NCI-H69 (cell line): ENCODE results near the gene NPW.

Experiments
- DNase-seq: peaks from one replicate; lab custom pipeline; 2025; lab: John Stamatoyannopoulos, UW

The NPW gene

DNA sequence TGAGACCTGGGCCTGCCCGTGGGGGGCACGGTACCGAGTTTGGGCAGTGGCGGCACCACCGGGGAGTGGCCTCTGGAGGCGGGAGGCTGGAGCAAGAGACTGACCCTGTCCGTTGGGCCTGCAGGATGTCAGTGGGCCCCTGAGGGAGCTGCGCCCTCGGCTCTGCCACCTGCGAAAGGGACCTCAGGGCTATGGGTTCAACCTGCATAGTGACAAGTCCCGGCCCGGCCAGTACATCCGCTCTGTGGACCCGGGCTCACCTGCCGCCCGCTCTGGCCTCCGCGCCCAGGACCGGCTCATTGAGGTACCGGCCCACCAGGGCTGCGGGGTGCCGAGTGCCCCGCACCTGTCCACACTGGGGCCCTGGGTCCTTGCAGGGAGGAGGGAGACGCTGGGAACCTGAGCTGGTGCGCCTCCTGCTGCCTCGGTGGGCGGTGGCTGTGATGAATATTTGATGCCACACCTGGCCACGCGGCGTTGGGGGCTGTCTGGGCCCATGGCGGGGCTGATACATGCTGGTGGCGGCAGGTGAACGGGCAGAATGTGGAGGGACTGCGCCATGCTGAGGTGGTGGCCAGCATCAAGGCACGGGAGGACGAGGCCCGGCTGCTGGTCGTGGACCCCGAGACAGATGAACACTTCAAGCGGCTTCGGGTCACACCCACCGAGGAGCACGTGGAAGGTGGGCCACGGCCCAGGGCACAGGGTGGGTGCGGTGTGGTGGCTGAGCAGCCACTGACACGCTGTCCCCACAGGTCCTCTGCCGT, 16.8 kb downstream of the NPW start:
- DNase-seq, result no peak

DNA sequence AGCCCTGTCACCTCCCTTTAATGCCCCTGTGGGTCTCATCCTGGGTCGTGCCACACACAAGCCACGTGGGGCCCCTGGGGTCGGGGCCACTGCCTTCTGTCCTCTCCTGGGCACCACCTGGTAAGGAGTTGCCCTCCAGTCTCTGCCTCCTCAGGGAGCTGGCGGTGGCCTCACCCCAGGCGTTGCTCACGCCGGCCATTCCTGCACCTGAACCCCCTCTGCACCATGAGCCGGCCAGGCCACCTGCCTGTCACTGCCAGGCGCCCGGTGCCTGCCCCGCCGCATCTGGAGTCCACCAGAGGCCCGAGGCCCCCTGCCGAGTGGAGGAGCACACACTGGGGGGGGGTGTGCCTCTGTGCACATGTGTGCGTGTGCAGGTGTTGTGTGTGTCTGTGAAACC, 17.5 kb downstream of the NPW start:
- DNase-seq, result no peak

DNA sequence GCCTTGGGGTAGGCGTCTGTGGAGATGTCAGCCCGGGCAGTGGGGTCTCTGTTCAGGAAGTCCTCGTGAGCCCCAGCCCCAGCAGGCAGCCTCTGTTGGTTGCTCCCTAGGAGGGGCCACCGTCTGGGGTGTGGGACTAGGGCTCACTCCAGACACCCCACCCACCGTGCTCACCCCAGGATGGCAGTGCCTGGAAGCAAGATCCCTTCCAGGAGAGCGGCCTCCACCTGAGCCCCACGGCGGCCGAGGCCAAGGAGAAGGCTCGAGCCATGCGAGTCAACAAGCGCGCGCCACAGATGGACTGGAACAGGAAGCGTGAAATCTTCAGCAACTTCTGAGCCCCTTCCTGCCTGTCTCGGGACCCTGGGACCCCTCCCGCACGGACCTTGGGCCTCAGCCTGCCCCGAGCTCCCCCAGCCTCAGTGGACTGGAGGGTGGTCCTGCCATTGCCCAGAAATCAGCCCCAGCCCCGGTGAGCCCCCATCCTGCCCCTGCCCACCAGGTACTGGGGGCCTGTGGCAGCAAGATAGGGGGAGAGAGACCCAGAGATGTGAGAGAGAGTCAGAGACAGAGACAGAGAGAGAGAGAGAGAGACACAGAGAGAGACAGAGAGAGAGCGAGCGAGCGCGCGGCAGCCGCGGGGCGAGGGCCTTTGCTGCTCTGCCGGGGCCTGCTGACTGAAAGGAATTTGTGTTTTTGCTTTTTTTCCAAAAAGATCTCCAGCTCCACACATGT, 18.2 kb downstream of the NPW start:
- no peak for DNase-seq

DNA sequence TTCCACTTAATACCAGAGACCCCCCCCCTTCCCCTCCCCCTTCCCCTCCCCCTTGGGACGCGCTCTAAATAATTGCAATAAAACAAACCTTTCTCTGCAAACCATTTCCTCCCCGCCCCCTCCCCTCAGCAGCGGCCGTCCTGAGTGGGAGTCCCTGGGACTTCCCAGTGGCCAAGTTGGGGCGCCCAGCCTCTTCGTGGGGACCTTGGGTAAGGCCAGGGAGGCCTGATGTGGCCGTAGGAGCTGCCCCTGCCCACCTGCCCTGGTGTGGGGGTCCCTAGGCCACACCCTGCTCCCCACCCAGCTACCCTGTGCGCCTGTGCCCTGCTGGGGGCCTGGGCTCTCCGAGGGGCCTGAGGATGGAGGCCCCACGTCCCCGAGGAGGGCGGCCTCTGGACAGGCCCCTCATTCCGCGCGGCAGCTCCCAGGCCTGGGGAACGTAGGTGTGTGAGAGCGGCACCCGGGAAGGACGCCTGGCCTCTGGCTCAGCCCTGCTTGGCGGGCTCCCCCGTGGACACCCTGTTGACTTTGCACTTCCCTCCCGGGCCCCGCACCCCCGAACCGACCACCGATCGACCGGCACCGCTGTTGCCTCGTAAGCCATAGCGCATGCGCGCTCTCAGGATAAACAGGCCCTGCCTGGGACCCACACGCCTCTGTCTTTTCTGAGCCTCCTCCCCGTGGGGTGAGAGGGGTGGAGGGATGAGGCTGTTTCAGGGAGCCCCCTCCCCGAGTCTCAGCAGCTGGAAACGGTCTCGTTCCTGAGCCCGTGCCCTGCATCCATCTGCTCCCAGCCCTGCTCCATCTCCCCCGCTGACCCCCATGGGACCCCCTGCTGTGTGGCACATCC, 19.0 kb downstream of the NPW start:
- no peak for DNase-seq

DNA sequence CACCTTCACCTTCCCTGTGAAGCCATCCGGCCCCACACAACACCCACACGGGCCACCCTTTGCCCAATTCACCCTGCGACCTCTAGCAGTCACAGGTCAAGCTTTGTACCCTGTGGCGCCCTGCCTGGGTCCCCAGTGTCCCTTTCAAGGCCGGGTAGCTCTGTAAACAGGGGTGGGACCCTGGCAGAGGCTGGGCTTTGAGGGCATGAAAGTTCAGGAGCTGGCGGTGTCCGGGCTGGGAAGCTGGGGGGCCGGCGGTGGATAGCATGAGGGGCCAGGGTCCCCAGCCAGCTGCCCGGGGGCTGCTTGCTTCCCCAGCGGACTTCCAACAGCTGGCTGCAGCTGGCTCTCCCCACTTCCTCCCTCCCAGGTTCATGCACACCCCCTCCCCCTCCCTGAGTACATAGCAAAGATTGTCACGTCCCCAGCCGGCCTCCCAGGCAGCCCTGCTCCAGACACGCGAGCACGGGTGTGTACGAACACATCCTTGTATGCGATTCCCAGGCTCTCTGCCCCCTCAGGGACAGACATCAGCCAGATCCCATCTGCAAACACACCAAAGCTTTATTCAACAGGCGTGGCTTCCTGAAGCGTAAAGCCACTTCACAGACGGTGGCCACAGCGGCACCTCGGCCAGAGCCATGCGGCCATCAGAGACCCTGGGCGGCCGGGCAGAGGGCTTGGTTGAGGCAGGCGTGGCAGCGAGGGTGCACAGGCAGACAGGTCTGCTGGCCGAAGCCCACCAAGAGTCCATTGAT, 19.9 kb downstream of the NPW start:
- peak; percentile 47 for DNase-seq

DNA sequence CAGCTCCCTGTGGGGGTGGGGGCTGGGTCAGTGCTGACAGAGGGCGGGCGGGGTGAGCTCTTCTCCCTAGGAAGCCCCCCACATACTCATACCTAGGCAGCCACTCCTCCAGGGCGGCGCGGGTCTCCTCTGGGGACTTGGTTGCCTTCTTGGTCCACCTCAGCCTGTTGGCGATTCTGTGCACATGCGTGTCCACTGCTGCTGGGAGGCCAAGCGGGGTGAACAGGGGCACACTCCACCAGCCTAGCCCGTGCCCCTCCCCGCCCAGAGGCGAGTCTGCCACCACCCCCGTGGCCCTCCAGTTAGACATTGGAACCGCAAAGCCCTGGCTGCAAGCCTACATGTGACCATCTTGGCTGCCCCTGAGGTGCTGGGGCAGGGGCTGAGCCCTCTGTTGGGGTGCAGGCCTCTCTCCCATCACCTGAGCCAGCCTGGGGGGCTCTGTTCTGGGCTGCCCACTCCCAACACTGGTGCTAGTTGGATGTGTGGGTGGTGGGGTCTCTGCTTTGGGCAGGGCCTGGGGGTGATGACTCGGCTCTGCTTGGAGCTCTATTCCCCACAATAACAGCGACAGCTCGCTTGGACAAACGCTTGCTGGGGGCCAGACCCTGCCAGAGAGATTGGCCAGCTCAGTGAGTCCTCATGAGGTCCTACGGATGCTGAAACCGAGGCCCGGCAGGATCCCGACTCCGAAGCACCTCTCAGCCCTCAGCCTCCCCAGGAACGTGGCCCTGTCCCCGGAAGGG, 20.6 kb downstream of the NPW start:
- DNase-seq, result no peak

DNA sequence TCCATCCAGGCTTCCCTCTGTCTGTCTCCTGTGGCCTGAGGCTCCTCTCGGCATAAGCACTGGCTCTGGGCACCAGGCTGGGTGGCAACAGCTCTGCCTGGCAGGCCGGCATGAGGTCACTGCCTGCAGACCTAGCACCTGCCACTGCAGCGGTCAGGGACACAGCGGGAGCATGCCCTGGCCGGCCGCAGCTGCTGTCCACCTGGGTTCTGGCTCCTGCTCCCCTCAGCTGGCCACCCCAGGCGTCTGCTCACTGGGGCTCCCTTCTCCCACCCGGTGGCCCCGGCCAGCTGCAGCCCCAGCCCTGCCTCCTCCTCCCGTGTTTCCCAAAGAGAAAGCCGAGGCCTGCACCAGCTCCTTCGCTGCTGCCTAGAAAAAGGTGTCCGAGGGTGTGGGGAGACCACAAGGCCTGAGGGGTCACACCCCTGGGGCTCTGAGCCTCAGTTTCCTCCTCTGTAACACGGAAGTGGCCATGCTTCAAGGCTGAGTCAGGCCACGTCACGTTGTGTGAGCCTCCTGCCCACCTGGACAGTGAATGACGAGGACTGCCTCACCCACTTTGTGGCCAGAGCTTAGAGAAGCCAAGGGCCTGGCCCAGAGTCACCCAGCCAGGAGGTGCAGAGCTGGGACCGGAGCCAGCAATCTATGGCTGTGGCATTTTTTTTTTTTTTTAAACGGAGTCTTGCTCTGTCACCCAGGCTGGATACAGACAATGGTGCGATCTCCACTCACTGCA, 21.4 kb downstream of the NPW start:
- DNase-seq, result no peak

DNA sequence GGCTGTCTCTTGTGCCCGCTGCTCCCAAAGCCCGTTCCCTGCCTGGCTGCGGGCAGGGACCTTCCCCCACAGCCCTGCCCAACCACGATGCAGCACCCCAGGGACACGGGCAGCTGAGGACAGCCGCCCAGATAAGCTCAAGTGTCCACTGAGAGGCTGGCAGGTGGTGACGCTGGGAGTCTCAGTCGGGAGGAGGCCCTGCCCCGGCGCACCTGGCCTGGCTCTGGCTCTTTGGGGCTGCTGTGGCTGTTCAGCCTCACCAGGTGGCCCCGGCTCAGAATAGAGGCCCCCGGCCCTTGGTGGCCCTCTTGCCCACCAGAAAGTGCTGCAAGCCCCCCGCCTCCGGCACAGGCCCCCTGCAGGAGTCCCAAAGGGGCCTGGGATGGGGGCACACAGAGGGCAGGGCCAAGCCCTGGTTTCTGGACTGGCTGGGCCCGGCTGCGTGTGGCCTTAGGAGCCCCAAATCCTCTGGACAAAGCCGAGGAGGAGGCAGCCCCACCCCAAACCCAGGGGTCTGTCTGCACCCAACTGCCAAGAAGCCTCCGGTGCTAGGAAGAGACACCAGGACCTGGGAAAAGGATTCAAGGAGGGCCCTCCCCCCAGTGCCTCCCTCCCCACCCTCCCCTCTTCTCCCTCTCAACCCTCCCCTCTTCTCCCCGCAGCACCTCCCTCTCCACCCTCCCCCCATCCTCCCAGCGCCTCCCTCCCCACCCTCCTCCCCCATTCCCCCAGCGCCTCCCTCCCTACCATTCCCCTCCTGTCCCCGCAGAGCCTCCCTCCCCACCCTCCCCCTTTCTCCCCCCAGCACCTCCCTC, 22.8 kb downstream of the NPW start:
- peak; percentile 41 for DNase-seq

DNA sequence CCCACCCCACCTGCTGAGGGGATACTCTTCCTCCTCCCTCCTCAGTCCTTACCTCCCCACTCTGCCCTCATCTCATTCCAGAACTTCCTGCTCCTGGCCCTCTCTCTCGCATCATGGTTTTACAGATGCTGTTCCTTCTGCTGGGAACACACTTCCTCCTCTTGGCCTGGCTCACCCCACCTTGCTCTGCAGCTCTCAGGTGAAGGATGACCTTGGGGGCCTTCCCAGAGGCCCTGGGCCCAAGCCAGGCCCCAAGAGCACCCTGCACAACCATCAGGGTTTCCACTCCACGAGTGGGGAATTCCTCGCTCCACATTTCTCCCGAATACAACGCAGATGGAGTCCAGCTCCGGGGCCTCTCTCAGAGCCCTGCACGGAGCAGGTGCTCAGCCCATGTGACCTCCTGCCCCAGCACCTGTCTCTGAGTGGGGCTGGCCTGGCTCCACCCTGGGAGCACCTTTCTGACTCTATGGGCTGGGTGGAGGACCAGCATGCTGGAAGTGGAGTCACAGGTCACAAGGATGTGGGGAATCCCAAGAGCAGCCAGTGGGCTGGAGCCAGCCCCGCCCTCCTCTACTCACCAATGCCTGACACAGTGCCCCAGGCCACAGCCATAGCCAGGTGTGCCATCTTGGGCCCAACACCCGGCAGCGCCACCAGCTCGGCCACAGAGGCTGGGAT, 23.5 kb downstream of the NPW start:
- no peak for DNase-seq

DNA sequence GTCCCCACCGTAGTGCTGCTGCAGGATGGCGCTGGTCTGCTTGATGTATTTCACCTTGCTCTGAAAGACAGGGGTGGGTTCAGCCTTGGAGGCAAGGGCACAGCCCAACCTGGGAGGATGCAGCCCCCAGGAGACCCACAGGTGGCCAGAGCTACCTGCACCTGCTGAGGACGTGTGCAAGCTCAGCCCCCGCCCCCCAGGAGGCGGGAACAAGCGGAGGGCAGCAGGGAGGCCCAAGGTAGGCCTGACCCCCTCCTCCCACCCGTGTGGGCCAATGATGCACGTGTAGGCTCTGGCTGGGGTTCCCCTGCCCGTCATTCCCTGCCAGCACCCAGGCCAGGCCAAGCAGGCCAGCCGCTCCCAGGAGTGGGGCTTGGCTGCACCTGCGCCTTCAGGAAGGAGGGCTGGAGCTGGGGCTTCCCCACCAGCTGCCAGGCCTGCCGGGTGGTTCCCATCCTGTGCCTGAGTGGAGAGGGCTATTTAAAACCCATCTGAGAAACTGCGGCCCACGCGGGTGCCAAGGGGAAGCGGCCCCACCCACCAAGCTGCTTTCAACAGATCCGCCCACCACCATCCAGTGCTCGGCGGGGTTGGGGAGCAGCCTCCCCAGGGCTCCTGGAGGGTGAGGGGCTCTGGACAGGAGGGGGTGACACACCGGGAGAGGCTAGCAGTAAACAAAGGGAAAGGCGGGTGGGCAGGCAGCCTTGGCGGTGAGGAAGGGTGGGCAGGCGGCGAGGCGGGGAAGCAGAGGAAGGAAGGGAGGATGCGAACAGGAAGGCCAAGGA, 24.3 kb downstream of the NPW start:
- DNase-seq, result peak; percentile 37

DNA sequence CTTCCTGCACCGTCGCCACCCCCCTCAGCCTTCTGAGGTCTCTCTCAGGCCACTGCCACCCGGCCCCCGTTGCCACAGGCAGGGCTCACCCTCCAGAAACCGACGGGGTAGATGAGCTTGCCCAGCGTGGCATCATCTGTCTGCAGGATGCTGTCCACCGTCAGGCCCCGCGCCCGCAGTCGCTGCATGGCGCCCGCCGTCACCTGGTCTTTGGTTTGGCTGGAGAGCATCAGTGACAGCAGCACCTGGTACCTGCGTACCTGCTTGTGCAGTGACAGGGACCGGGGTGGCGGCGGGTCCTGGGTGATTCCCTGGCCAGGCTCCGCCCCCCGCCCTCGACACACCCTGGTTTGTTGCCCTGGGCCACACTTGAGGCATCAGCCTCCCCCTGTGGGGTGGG, 25.0 kb downstream of the NPW start:
- no peak for DNase-seq

DNA sequence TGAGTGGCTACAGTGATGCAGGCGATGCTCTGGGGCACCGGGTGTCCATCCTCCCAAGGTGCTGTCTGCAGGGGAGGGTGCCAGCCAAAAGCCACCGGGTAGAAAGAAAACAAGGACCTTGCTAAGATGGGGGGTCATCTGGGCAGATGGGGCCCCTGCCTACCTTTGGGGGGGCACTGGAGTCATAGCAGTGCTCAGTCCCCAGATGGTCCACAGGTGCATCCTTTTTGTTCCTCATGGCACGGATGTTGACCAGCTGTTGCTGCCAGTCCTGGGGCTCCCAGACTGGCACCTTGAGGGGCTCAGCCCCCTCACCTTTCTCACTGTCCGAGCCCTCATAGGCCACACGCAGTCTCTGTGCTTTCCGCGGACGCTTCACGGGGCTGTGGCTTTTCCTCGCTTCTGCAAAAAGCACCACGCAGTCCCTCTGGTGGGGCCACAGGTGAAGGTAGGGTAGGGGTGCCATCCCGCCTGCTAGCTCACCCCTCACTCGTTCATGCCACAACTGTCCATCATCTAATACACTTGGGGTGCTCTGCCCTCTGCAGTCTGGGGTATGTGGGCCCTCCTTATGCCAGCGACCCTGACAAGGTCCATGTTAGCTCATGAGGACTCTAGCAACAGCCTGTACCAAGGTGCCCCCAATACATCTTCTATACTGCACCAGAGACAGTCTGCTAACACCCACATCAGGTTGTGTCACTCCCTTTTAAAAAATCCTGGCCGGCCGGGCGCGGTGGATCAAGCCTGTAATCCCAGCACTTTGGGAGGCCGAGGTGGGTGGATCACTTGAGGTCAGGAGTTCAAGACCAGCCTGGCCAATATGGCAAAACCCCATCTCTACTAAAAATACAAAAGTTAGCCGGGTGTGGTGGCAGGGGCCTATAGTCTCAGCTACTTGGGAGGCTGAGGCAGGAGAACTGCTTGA, 26.6 kb downstream of the NPW start:
- no peak for DNase-seq

DNA sequence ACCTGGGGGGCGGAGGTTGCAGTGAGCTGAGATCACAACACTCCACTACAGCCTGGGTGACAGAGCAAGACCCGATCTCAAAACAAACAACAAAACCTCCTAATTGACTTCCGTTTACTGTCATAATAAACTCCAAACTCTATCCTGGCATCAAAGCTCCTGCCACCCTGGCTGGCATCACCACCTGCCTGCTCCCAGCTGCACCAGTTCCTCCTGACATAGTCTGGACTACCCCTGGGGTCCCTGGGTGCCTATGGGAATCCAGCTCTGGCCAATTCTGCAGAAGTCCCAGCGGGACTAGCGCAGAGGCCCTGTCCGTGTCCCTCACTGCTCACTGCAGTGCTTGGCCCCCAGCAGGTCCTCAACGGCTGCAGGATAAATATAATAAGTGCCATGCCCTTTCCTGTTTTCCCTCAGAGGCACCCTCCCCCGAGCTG, 27.3 kb downstream of the NPW start:
- DNase-seq, result peak; percentile 82

DNA sequence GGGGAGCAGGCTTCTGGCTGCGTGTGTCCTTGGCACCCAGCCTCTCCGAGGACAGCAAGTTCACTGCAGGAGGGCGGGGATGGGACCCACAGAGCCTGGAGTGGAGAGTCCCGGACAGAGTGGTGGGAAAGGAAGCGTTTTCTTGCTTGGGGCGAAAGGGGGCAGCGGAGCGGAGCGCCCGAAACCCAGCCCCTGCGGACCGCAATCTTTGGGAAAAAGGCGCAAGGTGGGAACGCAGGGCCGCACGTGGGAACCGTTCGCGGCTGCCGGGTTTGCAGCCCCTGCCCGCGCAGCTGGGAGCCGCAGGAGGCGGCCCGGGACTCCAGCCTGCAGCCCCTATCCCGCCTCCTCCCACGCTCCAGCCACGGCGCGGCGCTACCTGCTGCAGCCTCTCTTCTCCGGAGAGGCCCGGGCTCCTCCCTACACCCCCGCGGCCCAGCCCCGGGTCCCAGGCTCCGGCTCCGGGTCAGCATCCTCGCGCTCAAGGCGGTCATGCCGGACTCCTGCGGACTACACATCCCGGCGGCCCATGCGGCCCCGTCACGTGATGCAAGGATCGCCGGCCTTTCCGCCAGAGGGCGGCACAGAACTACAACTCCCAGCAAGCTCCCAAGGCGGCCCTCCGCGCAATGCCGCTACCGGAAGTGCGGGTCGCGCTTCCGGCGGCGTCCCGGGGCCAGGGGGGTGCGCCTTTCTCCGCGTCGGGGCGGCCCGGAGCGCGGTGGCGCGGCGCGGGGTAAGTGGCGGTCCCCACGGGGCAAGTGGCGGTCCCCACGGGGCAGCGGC, 27.9 kb downstream of the NPW start, which contains the start of the genes NTHL1 and TSC2:
NTHL1 (minus strand) TSS at position 505 of the 786 bp plus-strand sequence; CDS start at position 494, 11 bp downstream.
TSC2 (plus strand) TSS at position 656 of the 786 bp plus-strand sequence. CDS start 631 bp downstream, outside the sequence.
- DNase-seq, result peak; percentile 98

DNA sequence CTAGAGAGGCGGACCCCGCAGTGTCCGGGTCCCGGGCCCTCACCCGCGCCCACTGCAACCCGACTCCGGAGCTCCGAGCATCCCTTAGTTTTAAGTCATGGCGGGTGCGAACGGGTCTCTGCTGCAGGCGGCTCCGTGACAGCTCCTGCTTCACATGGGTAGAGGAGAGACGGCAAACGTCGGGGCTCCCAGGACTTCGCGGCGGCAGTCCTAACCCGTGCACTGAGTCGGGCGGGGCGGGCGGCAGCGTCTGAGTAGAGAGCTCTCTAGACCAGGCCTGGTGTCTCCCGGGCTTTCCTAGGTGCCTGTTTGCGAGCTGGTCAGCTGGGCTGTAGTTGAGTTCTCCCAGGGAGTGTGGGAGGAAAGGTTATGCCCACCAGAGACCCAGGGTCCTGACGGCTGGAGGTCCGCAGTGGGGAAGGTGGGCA, 28.5 kb downstream of the NPW start:
- peak; percentile 64 for DNase-seq

DNA sequence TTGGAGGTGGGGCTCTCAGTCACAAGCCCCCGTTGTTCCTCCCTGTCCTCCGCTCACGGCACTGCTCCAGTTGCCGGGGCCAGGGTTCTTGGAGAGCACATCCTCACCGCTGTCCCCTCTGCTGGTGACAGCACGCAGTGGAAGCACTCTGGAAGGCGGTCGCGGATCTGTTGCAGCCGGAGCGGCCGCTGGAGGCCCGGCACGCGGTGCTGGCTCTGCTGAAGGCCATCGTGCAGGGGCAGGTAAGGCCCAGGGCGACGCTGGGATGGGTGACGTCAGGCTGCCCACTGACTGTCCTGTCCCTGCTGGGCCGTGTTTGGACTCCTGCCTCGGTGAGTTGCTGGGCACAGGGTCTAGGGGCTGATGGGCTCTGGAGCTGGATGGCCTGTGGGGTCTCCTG, 33.6 kb downstream of the NPW start:
- DNase-seq, result no peak
